NCI-H510A treated with DMSO at 0.1 percent for 48 hours (cell line): Measurements from ENCODE around the gene SPATA24.
"Not testable (repeated sequence)": the region's sequence is repeated elsewhere in the genome, so short reads cannot be mapped to it uniquely, and the experiment has no call there.

Experiments
- DNase-seq: peaks from one replicate; lab custom pipeline; 2025; lab: John Stamatoyannopoulos, UW

Gene SPATA24

DNA sequence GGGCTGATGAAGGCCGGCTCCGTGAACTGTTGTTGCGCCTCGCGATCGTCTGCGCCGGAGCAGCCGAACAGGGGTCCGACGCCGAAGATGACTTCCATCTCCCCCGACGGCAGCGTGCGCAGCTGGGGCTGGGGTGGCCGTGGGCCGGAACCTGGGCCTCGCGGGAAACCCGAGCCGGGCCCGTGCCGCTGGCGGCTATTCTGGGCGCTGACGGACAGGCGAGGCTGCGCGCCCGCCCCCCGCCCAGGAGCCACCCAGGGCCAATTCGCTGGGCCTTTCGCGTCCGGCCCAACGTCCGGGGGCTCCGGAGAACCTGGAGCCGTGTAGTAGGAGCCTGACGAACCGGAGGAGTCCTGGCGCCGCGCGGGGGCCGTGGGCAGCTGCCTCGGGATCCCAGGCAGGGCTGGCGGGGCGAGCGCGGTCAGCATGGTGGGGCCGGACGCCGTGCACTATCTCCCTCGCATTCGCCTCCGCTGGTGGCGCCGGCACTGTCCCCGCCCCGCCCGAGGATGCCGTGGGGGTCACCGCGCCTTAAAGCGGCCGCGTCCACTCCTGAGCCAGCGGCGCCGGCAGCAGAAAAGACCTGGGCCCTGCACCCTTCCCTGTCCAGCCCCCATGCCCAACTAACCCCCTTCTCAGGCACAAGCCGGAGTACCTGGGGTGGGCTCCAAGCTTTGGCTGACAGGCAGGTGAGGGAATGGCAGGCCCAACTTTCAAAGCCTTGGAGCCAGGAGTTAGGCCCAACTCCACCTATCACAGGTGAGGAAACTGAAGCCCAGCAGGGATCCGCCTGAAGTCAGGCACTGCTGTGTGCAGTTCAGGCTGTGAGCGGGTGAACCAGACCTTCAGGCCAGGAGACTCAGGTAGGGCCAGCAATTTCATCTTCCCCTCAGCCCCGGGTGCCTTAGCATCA lies 9.0 kb downstream of the SPATA24 start, which contains the start of gene PROB1:
Gene PROB1 (minus strand): TSS at position 451 of the 913 bp plus-strand sequence. CDS start 23 bp downstream, at position 428.
- DNase-seq, result no peak

DNA sequence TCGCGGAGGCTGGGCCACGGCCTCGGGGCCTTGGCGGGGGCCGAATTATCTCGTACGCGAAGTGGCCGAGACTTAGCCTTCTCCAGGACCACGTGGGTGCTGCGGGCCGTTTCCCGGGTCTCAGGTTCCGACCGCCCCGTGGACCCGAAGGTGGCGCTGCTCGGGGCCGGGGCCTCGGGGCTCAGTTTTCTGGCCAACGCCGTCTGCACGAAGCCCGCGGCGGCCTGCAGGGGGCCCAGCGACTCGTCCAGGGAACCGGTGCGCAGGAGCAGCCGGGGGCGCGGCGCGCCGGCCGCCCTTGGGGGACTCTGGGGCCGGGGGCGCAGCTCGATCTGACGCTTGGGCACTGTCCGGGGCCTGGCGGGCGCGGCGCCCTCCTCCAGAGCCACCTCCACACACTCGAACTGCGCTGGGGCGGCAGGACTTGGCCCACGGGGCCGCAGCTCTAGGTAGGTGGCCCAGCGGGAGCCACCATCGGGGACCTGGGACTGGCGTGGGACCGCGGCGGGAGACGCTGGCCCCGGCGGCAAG lies 9.7 kb downstream of the SPATA24 start:
- no peak for DNase-seq

DNA sequence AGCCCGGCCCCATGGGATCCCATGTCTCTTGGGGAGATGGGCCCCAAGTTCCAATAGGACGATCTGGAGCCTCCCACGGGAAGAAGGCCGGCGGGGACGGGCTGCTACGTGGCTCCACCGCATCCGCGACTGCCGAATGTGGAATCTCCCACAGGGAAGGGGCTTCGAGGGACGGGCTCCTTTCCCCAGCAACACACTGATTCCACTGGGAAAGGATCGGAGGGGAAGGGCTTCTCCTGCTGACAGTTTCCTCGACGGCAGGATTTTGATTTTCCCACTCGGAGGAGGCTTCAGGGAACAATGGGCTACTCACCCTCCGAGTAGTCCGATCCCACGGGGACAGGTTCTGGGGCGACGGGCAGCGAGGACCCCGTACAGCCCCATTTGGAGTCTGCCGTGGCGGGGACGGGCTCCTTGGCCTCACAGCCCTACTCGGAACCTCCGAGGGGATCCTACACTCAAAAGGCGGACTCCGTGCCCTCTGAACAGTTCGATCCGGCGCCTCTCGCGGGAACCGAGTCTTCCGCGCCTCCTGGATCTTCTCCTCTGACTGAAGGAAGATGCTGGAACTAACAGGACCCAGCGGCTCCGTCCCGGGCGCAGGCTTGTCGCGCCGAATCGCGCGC lies 10.3 kb downstream of the SPATA24 start:
- DNase-seq, result no peak

GRCh38 chr5:139392678-139393496 lies 11.0 kb downstream of the SPATA24 start:
- peak; percentile 56 for DNase-seq

DNA sequence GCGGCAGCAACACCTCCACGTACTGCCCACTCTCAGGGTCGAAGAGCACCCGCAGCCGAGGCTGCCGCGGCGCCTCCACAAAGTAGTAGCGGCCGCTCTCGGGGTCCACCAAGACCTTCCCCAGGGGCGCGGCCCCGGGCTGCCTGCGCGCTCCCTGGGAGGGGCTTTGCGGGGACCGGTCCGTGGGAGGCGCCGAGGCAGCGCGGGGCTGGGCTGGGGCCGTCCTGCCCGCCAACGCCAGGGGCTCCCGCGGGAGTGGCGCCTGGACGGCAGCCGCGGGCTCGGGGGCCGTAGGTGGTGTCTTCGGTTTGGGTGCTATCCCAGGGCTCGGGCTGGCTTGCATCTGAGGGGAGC lies 11.6 kb downstream of the SPATA24 start:
- DNase-seq, result peak; percentile 36

GRCh38 chr5:139391570-139392323 lies 12.1 kb downstream of the SPATA24 start:
- DNase-seq, result peak; percentile 5

GRCh38 chr5:139390639-139391569 lies 13.0 kb downstream of the SPATA24 start:
- DNase-seq, result no peak

GRCh38 chr5:139389701-139390638 lies 13.9 kb downstream of the SPATA24 start, which contains the start of gene MZB1:
TSS of gene MZB1 (minus strand) at chr5:139389913. CDS start at chr5:139389856, 57 bp downstream.
- no peak for DNase-seq

GRCh38 chr5:139388198-139388821 lies 15.6 kb downstream of the SPATA24 start:
- DNase-seq, result peak; percentile 57

DNA sequence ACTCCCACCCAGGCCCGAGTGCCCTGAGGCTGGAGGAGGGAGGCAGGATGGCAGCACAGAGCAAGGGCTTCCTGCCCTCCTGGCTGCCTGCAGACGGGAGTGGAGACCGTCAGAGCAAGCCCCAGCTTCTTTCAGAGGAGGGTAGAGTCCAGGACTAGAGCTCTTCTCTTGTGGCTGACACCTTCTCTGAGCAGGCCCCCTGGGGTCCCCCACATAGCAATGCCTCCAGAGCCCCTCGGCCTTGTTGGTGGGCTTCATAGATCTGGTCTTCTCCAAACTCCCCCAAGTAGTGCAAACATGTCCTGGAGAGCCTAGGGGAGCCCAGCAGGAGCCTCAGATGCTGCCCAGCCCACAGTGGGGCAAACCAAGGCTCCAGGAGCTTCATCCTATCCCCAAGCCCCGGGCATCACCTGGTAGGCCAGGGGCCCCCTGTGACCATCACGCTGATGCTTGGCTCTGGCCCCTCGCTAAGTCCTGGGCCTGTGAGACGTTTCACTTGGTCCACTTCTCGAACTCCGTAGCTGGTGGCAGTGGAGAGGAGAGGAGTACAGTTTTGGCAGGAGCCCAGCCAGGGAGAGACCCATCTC lies 16.2 kb downstream of the SPATA24 start:
- DNase-seq, result no peak

- DNase-seq, result not testable (repeated sequence)
Observed at GRCh38 chr5:139386956-139387355, 16.9 kb downstream of the SPATA24 start.

DNA sequence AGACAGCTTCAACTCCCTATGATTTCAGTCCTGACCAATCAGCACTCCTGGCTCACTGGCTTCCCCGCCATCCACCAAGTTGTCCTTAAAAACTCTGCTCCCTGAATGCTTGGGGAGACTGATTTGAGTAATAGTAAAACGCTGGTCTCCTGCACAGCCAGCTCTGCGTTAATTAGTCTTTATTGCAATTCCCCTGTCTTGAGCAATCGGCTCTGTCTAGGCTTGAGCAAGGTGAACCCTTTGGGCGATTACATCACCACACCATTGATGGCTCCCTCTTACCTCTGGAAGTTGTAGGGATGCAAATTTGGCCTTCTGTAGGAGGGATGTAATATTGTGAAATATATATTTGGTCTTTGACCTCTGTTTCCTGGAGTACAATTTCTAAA lies 17.8 kb downstream of the SPATA24 start:
- DNase-seq, result no peak

DNA sequence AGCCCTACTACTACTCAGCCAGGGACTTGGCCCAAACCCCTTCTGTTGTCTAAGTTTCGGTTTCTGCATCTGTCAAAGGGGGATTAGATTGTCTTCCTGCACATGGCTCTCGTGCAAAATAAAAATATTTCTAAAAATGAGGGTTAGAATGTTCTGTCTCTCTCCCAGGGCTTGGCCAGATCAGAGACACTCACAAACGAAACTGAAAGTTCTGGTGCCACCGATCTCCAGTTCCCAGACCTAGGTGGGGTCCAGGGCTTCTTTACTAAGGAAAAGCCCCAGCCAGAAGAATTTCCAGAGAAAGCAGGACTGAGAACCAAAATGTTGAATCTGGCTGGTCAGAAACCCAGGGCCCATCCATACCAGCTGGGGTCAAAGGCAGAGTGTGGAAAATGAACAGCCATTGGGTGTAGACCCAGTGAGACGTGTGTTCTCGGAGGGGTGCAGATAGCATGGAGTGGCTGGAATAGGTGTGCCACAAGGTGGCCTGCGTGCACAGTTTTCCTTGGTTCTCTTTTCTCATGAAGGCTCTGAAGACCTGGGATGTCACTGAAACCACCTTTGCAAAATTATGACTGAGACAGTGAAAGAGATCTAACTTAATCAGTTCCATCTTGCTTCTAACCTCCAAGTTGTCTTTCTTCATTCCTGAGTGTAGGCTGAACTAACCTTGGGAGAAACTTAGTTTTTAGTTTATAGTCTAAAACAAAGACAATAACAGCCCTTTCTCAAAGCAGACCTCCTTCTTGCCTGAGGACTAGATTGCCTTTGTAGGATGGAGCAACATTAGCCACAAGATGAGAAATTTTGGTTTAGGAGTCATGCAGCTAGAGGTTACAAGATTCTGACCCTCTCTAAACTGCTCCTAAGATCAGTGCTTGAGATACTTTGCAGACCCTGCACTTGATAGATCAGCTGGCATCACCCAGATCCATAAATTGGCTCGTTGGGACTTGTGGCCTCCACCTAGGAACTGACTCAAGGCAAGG lies 18.5 kb downstream of the SPATA24 start:
- DNase-seq, result no peak

DNA sequence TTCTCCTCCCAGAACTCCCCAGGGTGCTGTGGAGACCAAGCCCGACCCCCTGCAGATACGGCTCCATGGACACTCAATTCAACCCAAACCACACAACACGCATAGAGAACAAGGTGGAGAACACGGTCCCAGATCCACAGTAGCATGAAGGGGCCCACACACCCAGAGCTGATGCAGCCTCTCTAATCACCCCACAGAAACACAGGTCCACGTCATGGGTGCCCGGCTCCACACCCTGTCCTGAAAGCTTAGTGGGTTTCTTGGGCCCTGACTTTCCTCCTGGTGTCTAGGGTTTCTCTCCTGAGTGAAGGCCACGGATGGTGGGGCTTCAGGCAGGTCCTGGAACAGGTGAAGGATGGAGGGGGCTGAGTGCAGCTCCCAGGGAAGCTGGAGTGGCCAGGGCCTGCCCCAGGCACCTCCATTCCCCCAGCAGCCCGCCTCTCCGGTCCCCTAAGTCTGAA lies 19.3 kb downstream of the SPATA24 start:
- DNase-seq, result no peak

- DNase-seq, result no peak
Observed at GRCh38 chr5:139383993-139384590, 19.8 kb downstream of the SPATA24 start.

- DNase-seq, result no peak
Observed at GRCh38 chr5:139383275-139383992, 20.5 kb downstream of the SPATA24 start, which contains the start of gene SLC23A1. TSS of gene SLC23A1 (minus strand) at chr5:139383297. CDS start at chr5:139383253, 44 bp downstream.
